BLaER1 treated with 17β-estradiol and CSF1 and Interleukin-3, amounts not matched to agents 10 nM and 100 nM (cell line): Measurements from ENCODE around the gene MOCS1.
"Not testable (repeated sequence)": the region's sequence is repeated elsewhere in the genome, so short reads cannot be mapped to it uniquely, and the experiment has no call there.

ENCODE experiments used
- H3K27ac ChIP-seq, 11 experiments: shearing (Covaris generic); formaldehyde crosslinking; 2 replicates each; pipeline ENCODE4 v1.8.1; 2022
- H3K27me3 ChIP-seq, 11 experiments: shearing (Covaris generic); formaldehyde crosslinking; 2 replicates each; pipeline ENCODE4 v1.8.1; 2022
- H3K36me3 ChIP-seq, 11 experiments: shearing (Covaris generic); formaldehyde crosslinking; 2 replicates each; pipeline ENCODE4 v1.8.1; 2022
- H3K4me1 ChIP-seq, 10 experiments: shearing (Covaris generic); formaldehyde crosslinking; 2 replicates each; pipeline ENCODE4 v1.8.1; 2022
- H3K4me2 ChIP-seq, 11 experiments: shearing (Covaris generic); formaldehyde crosslinking; 2 replicates each; pipeline ENCODE4 v1.8.1; 2022
- H3K4me3 ChIP-seq, 10 experiments: shearing (Covaris generic); formaldehyde crosslinking; 2 replicates each; pipeline ENCODE4 v1.8.1; 2022
- H3K9ac ChIP-seq, 11 experiments: shearing (Covaris generic); formaldehyde crosslinking; 2 replicates each; pipeline ENCODE4 v1.8.1; 2022
- H3K9me3 ChIP-seq, 11 experiments: shearing (Covaris generic); formaldehyde crosslinking; replicated peaks in 1 of 11; 2 replicates each; pipeline ENCODE4 v1.8.1; 2022
- H4K20me1 ChIP-seq, 11 experiments: shearing (Covaris generic); formaldehyde crosslinking; 2 replicates each; pipeline ENCODE4 v1.8.1; 2022
- Cebpa-rat ChIP-seq, 11 experiments: shearing (Covaris generic); IDR thresholded peaks; 2 replicates each; pipeline ENCODE4 v1.8.1; 2022

Gene MOCS1

GRCh38 chr6:39934131-39934757, at the start of gene MOCS1:
MOCS1 (minus strand) TSS chr6:39934462; CDS start chr6:39934417, 45 bp downstream.
- H3K27ac ChIP-seq, result no peak within 1 kb of the TSS
- no peaks in the 10 kb centered on the region for H3K4me1 ChIP-seq
- no peak within 1 kb of the TSS for H3K4me2 ChIP-seq
- no peak within 1 kb of the TSS for H3K4me3 ChIP-seq
- no peaks in the 10 kb centered on the region for H4K20me1 ChIP-seq
- H3K27me3 ChIP-seq, result no peaks in the 10 kb centered on the region
- TF ChIP-seq Cebpa-rat (IDR thresholded peaks at IDR 0.05), result no peak
- H3K9me3 ChIP-seq, result 0 out of 22 replicates have a peak, but pooled peaks cover 0 to 4% (median 0%) of the 10 kb centered on the region in 11 experiments
- no peak within 1 kb of the TSS for H3K9ac ChIP-seq
- H3K36me3 ChIP-seq, result no peaks in the 10 kb centered on the region

- Histone ChIP-seq H3K27me3 (no peaks in the 10 kb centered on the region), H3K27ac (no peak overlapping the region), H3K4me1 (peaks cover 0 to under 1% (median 0%) of the 10 kb centered on the region in 10 experiments; a peak in 4 of 20 replicates), H3K9me3 (no peaks in the 10 kb centered on the region), H3K9ac (no peak overlapping the region), H3K4me3 (no peak overlapping the region), H3K4me2 (no peak overlapping the region), H3K36me3 (no peaks in the 10 kb centered on the region), H4K20me1 (no peaks in the 10 kb centered on the region)
- no peak for TF ChIP-seq Cebpa-rat (IDR thresholded peaks at IDR 0.05)
These were observed 49.8 kb upstream of the MOCS1 start for GRCh38 chr6:39984051-39984450.

- H3K4me3 ChIP-seq, result no peak overlapping the region
- no peaks in the 10 kb centered on the region for H4K20me1 ChIP-seq
- H3K27me3 ChIP-seq, result no peaks in the 10 kb centered on the region
- H3K4me2 ChIP-seq, result no peak overlapping the region
- no peak overlapping the region for H3K9ac ChIP-seq
- no peaks in the 10 kb centered on the region for H3K9me3 ChIP-seq
- TF ChIP-seq Cebpa-rat (IDR thresholded peaks at IDR 0.05), result no peak
- peaks cover 0 to 6% (median 0%) of the 10 kb centered on the region in 10 experiments; a peak in 4 of 20 replicates for H3K4me1 ChIP-seq
- no peak overlapping the region for H3K27ac ChIP-seq
- no peaks in the 10 kb centered on the region for H3K36me3 ChIP-seq
These were observed 48.9 kb upstream of the MOCS1 start for GRCh38 chr6:39983193-39983592.

GRCh38 chr6:39982720-39983119, 48.5 kb upstream of the MOCS1 start:
- Histone ChIP-seq H3K27ac (no peak overlapping the region), H3K4me1 (peaks cover 0 to 6% (median 0%) of the 10 kb centered on the region in 10 experiments; a peak in 4 of 20 replicates), H4K20me1 (no peaks in the 10 kb centered on the region), H3K36me3 (no peaks in the 10 kb centered on the region), H3K4me2 (no peak overlapping the region), H3K9ac (no peak overlapping the region), H3K4me3 (no peak overlapping the region), H3K9me3 (no peaks in the 10 kb centered on the region), H3K27me3 (no peaks in the 10 kb centered on the region)
- TF ChIP-seq Cebpa-rat (IDR thresholded peaks at IDR 0.05), result no peak

- Histone ChIP-seq H4K20me1 (no peaks in the 10 kb centered on the region), H3K4me1 (peaks cover 0 to 6% (median 0%) of the 10 kb centered on the region in 10 experiments; a peak in 4 of 20 replicates), H3K27me3 (no peaks in the 10 kb centered on the region), H3K9ac (no peak overlapping the region), H3K4me3 (no peak overlapping the region), H3K27ac (no peak overlapping the region), H3K36me3 (no peaks in the 10 kb centered on the region), H3K9me3 (no peaks in the 10 kb centered on the region), H3K4me2 (no peak overlapping the region)
- TF ChIP-seq Cebpa-rat (IDR thresholded peaks at IDR 0.05), result no peak
These were observed 46.7 kb upstream of the MOCS1 start for GRCh38 chr6:39980839-39981580.

GRCh38 chr6:39979461-39980328, 45.4 kb upstream of the MOCS1 start:
- Histone ChIP-seq H3K4me3 (no peak overlapping the region), H4K20me1 (no peaks in the 10 kb centered on the region), H3K27me3 (no peaks in the 10 kb centered on the region), H3K9me3 (no peaks in the 10 kb centered on the region), H3K4me1 (peaks cover 0 to 6% (median 0%) of the 10 kb centered on the region in 10 experiments; a peak in 4 of 20 replicates), H3K36me3 (no peaks in the 10 kb centered on the region), H3K27ac (no peak overlapping the region), H3K4me2 (no peak overlapping the region), H3K9ac (no peak overlapping the region)
- no peak for TF ChIP-seq Cebpa-rat (IDR thresholded peaks at IDR 0.05)

- Histone ChIP-seq H3K4me2 (no peak overlapping the region), H3K36me3 (no peaks in the 10 kb centered on the region), H3K27me3 (no peaks in the 10 kb centered on the region), H3K27ac (no peak overlapping the region), H3K4me1 (peaks cover 0 to 6% (median 0%) of the 10 kb centered on the region in 10 experiments; a peak in 4 of 20 replicates), H4K20me1 (no peaks in the 10 kb centered on the region), H3K9me3 (no peaks in the 10 kb centered on the region), H3K9ac (no peak overlapping the region), H3K4me3 (no peak overlapping the region)
- no peak for TF ChIP-seq Cebpa-rat (IDR thresholded peaks at IDR 0.05)
These were observed 44.0 kb upstream of the MOCS1 start for GRCh38 chr6:39978240-39978639.

- Histone ChIP-seq H3K4me1 (0 out of 20 replicates have a peak, but pooled peaks cover 0 to 2% (median 0%) of the 10 kb centered on the region in 10 experiments), H3K27me3 (no peaks in the 10 kb centered on the region), H4K20me1 (no peaks in the 10 kb centered on the region), H3K9me3 (peaks cover 21 to 30% (median 25%) of the 10 kb centered on the region in 11 experiments), H3K27ac (no peak overlapping the region), H3K4me3 (no peak overlapping the region), H3K4me2 (no peak overlapping the region), H3K36me3 (no peaks in the 10 kb centered on the region), H3K9ac (no peak overlapping the region)
- no peak for TF ChIP-seq Cebpa-rat (IDR thresholded peaks at IDR 0.05)
These were observed 39.4 kb upstream of the MOCS1 start for GRCh38 chr6:39973661-39974060.

GRCh38 chr6:39972717-39973116, 38.5 kb upstream of the MOCS1 start:
- not testable (repeated sequence) for H3K4me3 ChIP-seq, H3K4me2 ChIP-seq, H3K27ac ChIP-seq, H4K20me1 ChIP-seq, H3K9ac ChIP-seq, H3K36me3 ChIP-seq, H3K27me3 ChIP-seq, H3K4me1 ChIP-seq
- H3K9me3 ChIP-seq, result peaks cover 21 to 30% (median 25%) of the 10 kb centered on the region in 11 experiments

- peaks cover 21 to 30% (median 25%) of the 10 kb centered on the region in 11 experiments for H3K9me3 ChIP-seq
- not testable (repeated sequence) for H3K9ac ChIP-seq, H3K4me2 ChIP-seq, H3K4me1 ChIP-seq, H4K20me1 ChIP-seq, H3K4me3 ChIP-seq, H3K27ac ChIP-seq, H3K36me3 ChIP-seq, H3K27me3 ChIP-seq
These were observed 36.9 kb upstream of the MOCS1 start for GRCh38 chr6:39971131-39971530.
